ENCODE results near the gene SPEF2. TPM values are rescaled to one million over a fixed set of nuclear protein-coding genes. Genes with fewer than 3 reads are reported as not detected.

Gene SPEF2
- total RNA-seq, 1 experiment from 2014 or later = 4.0 TPM

- H3K36me3 Mint-ChIP-seq (ENCODE audit: insufficient read depth, unreplicated experiment) = no peaks in the 10 kb centered on the region
- CTCF ChIA-PET = no interaction called here
- H3K27me3 Mint-ChIP-seq (ENCODE audit: insufficient read depth, unreplicated experiment) = no peaks in the 10 kb centered on the region
- H3K27ac Mint-ChIP-seq (ENCODE audit: unreplicated experiment) = no peak overlapping the region
- no peak for DNase-seq
- Histone ChIP-seq H3K36me3 (ENCODE audit: control insufficient read depth, insufficient read depth, low read length) (no peaks in the 10 kb centered on the region), H3K9me3 (no peaks in the 10 kb centered on the region), H3K4me3 (ENCODE audit: low read depth, low read length) (no peak overlapping the region), H3K27me3 (replicated peaks; ENCODE audit: control insufficient read depth, insufficient read depth, low read length) (no peaks in the 10 kb centered on the region), H3K4me1 (0 out of 2 replicates have a peak, but pooled peaks cover 14% of the 10 kb centered on the region)
- H3K4me1 Mint-ChIP-seq (ENCODE audit: low read depth, unreplicated experiment) = peaks cover 7% of the 10 kb centered on the region
- no peak overlapping the region for H3K4me3 Mint-ChIP-seq (ENCODE audit: unreplicated experiment)
- no TSS peak for BruUV-seq (replicated peaks)
- H3K9me3 Mint-ChIP-seq (ENCODE audit: unreplicated experiment) = peaks cover 9% of the 10 kb centered on the region
- no peak for TF ChIP-seq CTCF (IDR thresholded peaks at IDR 0.05; ENCODE audit: insufficient read depth in 1 of 2, low read depth in 1 of 2, low read length in 1 of 2, severe bottlenecking in 1 of 2, unreplicated experiment in 1 of 2)
- intact Hi-C loops (cut with micrococcal nuclease; ENCODE audit: unreplicated experiment) = no loop called here
- POLR2A ChIA-PET = no interaction called here
Measured at GRCh38 chr5:35816881-35817521, 199.3 kb downstream of the SPEF2 start.

GRCh38 chr5:35819026-35819425 lies 201.4 kb downstream of the SPEF2 start:
- no peaks in the 10 kb centered on the region for H3K36me3 Mint-ChIP-seq (ENCODE audit: insufficient read depth, unreplicated experiment)
- Histone ChIP-seq H3K4me3 (ENCODE audit: low read depth, low read length) (no peak overlapping the region), H3K27me3 (replicated peaks; ENCODE audit: control insufficient read depth, insufficient read depth, low read length) (no peaks in the 10 kb centered on the region; the same call in 1 of the 2 replicates), H3K4me1 (0 out of 2 replicates have a peak, but pooled peaks cover 14% of the 10 kb centered on the region), H3K9me3 (no peaks in the 10 kb centered on the region), H3K36me3 (ENCODE audit: control insufficient read depth, insufficient read depth, low read length) (no peaks in the 10 kb centered on the region)
- peaks cover 9% of the 10 kb centered on the region for H3K9me3 Mint-ChIP-seq (ENCODE audit: unreplicated experiment)
- no peak for TF ChIP-seq CTCF (IDR thresholded peaks at IDR 0.05; ENCODE audit: insufficient read depth in 1 of 2, low read depth in 1 of 2, low read length in 1 of 2, severe bottlenecking in 1 of 2, unreplicated experiment in 1 of 2)
- CTCF ChIA-PET = interaction anchor here (0.8 kb wide), 1 partner anchor 104 kb away, joined by 3 read pairs; no protein-coding TSS in a partner anchor
- intact Hi-C loops (cut with micrococcal nuclease; ENCODE audit: unreplicated experiment) = no loop called here
- no peak overlapping the region for H3K4me3 Mint-ChIP-seq (ENCODE audit: unreplicated experiment)
- POLR2A ChIA-PET = no interaction called here
- H3K4me1 Mint-ChIP-seq (ENCODE audit: low read depth, unreplicated experiment) = peaks cover 7% of the 10 kb centered on the region
- peaks cover 2% of the 10 kb centered on the region for H3K27me3 Mint-ChIP-seq (ENCODE audit: insufficient read depth, unreplicated experiment)
- DNase-seq = peak in 1 of 2 experiments; percentile 9
- BruUV-seq (replicated peaks) = no TSS peak
- no peak overlapping the region for H3K27ac Mint-ChIP-seq (ENCODE audit: unreplicated experiment)

- TF ChIP-seq CTCF (IDR thresholded peaks at IDR 0.05; ENCODE audit: insufficient read depth in 1 of 2, low read depth in 1 of 2, low read length in 1 of 2, severe bottlenecking in 1 of 2, unreplicated experiment in 1 of 2) = no peak
- no peak overlapping the region for H3K4me3 ChIP-seq (ENCODE audit: low read depth, low read length)
- H3K27me3 ChIP-seq (replicated peaks; ENCODE audit: control insufficient read depth, insufficient read depth, low read length) = no peaks in the 10 kb centered on the region; the same call in 1 of the 2 replicates
- ChIA-PET POLR2A (no interaction called here), CTCF (interaction anchor here (0.8 kb wide), 1 partner anchor 104 kb away, joined by 3 read pairs; no protein-coding TSS in a partner anchor)
- DNase-seq = no peak
- Mint-ChIP-seq H3K36me3 (ENCODE audit: insufficient read depth, unreplicated experiment) (no peaks in the 10 kb centered on the region), H3K4me3 (ENCODE audit: unreplicated experiment) (no peak overlapping the region), H3K27ac (ENCODE audit: unreplicated experiment) (no peak overlapping the region), H3K4me1 (ENCODE audit: low read depth, unreplicated experiment) (peaks cover 7% of the 10 kb centered on the region), H3K9me3 (ENCODE audit: unreplicated experiment) (peaks cover 9% of the 10 kb centered on the region), H3K27me3 (ENCODE audit: insufficient read depth, unreplicated experiment) (peaks cover 4% of the 10 kb centered on the region)
- H3K36me3 ChIP-seq (ENCODE audit: control insufficient read depth, insufficient read depth, low read length) = no peaks in the 10 kb centered on the region
- H3K9me3 ChIP-seq = no peaks in the 10 kb centered on the region
- no TSS peak for BruUV-seq (replicated peaks)
- H3K4me1 ChIP-seq = 0 out of 2 replicates have a peak, but pooled peaks cover 14% of the 10 kb centered on the region
- intact Hi-C loops (cut with micrococcal nuclease; ENCODE audit: unreplicated experiment) = no loop called here
Measured at GRCh38 chr5:35819668-35820067, 202.0 kb downstream of the SPEF2 start.

All from Caco-2 (cell line).